SK-N-SH (cell line): ENCODE data around the gene MYO1E. TPM values are rescaled to one million over a fixed set of nuclear protein-coding genes. Genes with fewer than 3 reads are reported as not detected.
A peak's percentile ranks its signal among the peaks of the same experiment; 100 is the strongest.

Experiments used
- CTCF ChIA-PET: fragments of 300-600, 350-600 bp; formaldehyde crosslinking; extraction: SDS; loops from one replicate; lab custom pipeline; 2021; lab: Yijun Ruan, JAX
- POLR2A ChIA-PET: fragments of 350-600 bp; sonication (Branson Sonifier 250); formaldehyde crosslinking; extraction: SDS; loops from one replicate; lab custom pipeline; 2020; ENCODE audit warnings: antibody characterized with exemption, inconsistent platforms; lab: Yijun Ruan, JAX
- DNase-seq: peaks from one replicate; pipeline ENCODE4 v3.0.0; 2012
- H2AFZ ChIP-seq: fragments of 200-600 bp; sonication (generic); 2 replicates; pipeline ENCODE4 v1.8.1; 2016; ENCODE audit warnings: antibody characterized with exemption, mild to moderate bottlenecking, low read depth
- H3F3A ChIP-seq: fragments of 200-600 bp; sonication (generic); replicated peaks from 2 replicates; pipeline ENCODE3; 2016; ENCODE audit warnings: antibody characterized with exemption, mild to moderate bottlenecking; ENCODE audit not compliant: insufficient read depth
- H3K27ac ChIP-seq, 2 experiments: fragments of 200-500 bp in 1 of 2; fragments of 200-600 bp in 1 of 2; sonication (Bioruptor generic) in 1 of 2; sonication (generic), shearing (Covaris generic) in 1 of 2; 2 replicates each; pipeline versions ENCODE4 v1.5.1 to v1.6.1; 2014 to 2016; ENCODE audit warnings: low read depth in 2 of 2, inconsistent platforms in 1 of 2, low read length in 1 of 2, mild to moderate bottlenecking in 1 of 2, mixed read lengths in 1 of 2
- H3K27me3 ChIP-seq: fragments of 200-600 bp; sonication (generic), shearing (Covaris generic); 2 replicates; pipeline ENCODE4 v1.6.1; 2016; ENCODE audit warnings: mixed run types; ENCODE audit not compliant: insufficient read depth
- H3K36me3 ChIP-seq, 2 experiments: fragments of 200-500 bp in 1 of 2; fragments of 200-600 bp in 1 of 2; sonication (Bioruptor generic) in 1 of 2; sonication (generic) in 1 of 2; replicated peaks in 1 of 2; 2 replicates each; pipeline versions ENCODE3 to v1.5.1; 2014 to 2016; ENCODE audit warnings: low read length in 1 of 2, mild to moderate bottlenecking in 1 of 2; ENCODE audit not compliant: insufficient read depth in 2 of 2, control insufficient read depth in 1 of 2
- H3K4me1 ChIP-seq, 2 experiments: fragments of 200-500 bp in 1 of 2; fragments of 200-600 bp in 1 of 2; sonication (Bioruptor generic) in 1 of 2; sonication (generic), shearing (Covaris generic) in 1 of 2; 2 replicates each; pipeline versions ENCODE4 v1.5.1 to v1.6.1; 2014 to 2016; ENCODE audit warnings: low read depth in 1 of 2, low read length in 1 of 2, mixed run types in 1 of 2; ENCODE audit not compliant: insufficient read depth in 2 of 2, control insufficient read depth in 1 of 2
- H3K4me2 ChIP-seq: fragments of 200-600 bp; sonication (generic), shearing (Covaris generic); 2 replicates; pipeline ENCODE4 v1.6.1; 2017; ENCODE audit warnings: mixed run types
- H3K4me3 ChIP-seq, 2 experiments: fragments of 200-500 bp in 1 of 2; fragments of 200-600 bp in 1 of 2; sonication (Bioruptor generic) in 1 of 2; sonication (generic), shearing (Covaris generic) in 1 of 2; 2 replicates each; pipeline versions ENCODE4 v1.5.1 to v1.8.1; 2014 to 2016; ENCODE audit warnings: low read depth in 2 of 2, inconsistent platforms in 1 of 2, low read length in 1 of 2, mild to moderate bottlenecking in 1 of 2, mixed read lengths in 1 of 2, moderate library complexity in 1 of 2
- H3K79me2 ChIP-seq: fragments of 200-600 bp; sonication (generic); 2 replicates; pipeline ENCODE4 v1.8.1; 2017; ENCODE audit warnings: mild to moderate bottlenecking; ENCODE audit not compliant: insufficient read depth
- H3K9ac ChIP-seq: fragments of 200-600 bp; sonication (generic); 2 replicates; pipeline ENCODE4 v1.6.1; 2017; ENCODE audit warnings: mixed run types
- H3K9me2 ChIP-seq: fragments of 200-600 bp; sonication (generic); 2 replicates; pipeline ENCODE4 v1.6.1; 2017; ENCODE audit warnings: mixed run types
- H3K9me3 ChIP-seq: fragments of 200-600 bp; sonication (generic); 2 replicates; pipeline ENCODE4 v1.6.1; 2017; ENCODE audit warnings: mixed run types, mild to moderate bottlenecking, moderate library complexity
- H4K20me1 ChIP-seq: fragments of 200-600 bp; sonication (generic); 2 replicates; pipeline ENCODE4 v1.6.1; 2017; ENCODE audit warnings: mild to moderate bottlenecking, mixed run types; ENCODE audit not compliant: insufficient read depth
- CHD2 ChIP-seq: fragments of 150-350 bp; IDR thresholded peaks from 2 replicates; pipeline ENCODE4 v1.6.1; 2018; ENCODE audit warnings: low read length; ENCODE audit not compliant: partially characterized antibody
- CTCF ChIP-seq: fragments of 200-600 bp; sonication (generic); IDR thresholded peaks from 2 replicates; pipeline ENCODE4 v1.6.1; 2017; ENCODE audit warnings: antibody characterized with exemption, mild to moderate bottlenecking, moderate library complexity
- ELF1 ChIP-seq: IDR thresholded peaks from 2 replicates; pipeline ENCODE4 v1.4.0; 2012
- EP300 ChIP-seq, 2 experiments: IDR thresholded peaks; 2 replicates each; pipeline versions ENCODE4 v1.4.0 to v1.6.1; 2012; ENCODE audit warnings: borderline replicate concordance in 1 of 2, low read depth in 1 of 2, low read length in 1 of 2
- FOSL2 ChIP-seq: IDR thresholded peaks from 2 replicates; pipeline ENCODE4 v1.4.0; 2012; ENCODE audit warnings: low read depth, mild to moderate bottlenecking, moderate library complexity, borderline replicate concordance
- FOXJ3 ChIP-seq: sonication (generic); formaldehyde crosslinking; IDR thresholded peaks from 2 replicates; pipeline ENCODE4 v1.5.1; 2020; ENCODE audit warnings: mild to moderate bottlenecking, missing genetic modification reagents
- GABPA ChIP-seq: IDR thresholded peaks from 2 replicates; pipeline ENCODE4 v1.4.0; 2012; ENCODE audit warnings: low read depth, mild to moderate bottlenecking
- JUND ChIP-seq: IDR thresholded peaks from 2 replicates; pipeline ENCODE4 v1.4.0; 2012
- MEF2A ChIP-seq: IDR thresholded peaks from 2 replicates; pipeline ENCODE4 v1.4.0; 2012; ENCODE audit warnings: low read depth, borderline replicate concordance
- MXI1 ChIP-seq: IDR thresholded peaks from 2 replicates; pipeline ENCODE4 v1.6.1; 2012; ENCODE audit warnings: mild to moderate bottlenecking, low read depth, low read length, improper control_type of control experiment
- NRF1 ChIP-seq: IDR thresholded peaks from 2 replicates; pipeline ENCODE4 v1.6.1; 2012; ENCODE audit warnings: low read depth, mild to moderate bottlenecking, low read length
- PBX3 ChIP-seq: IDR thresholded peaks from 2 replicates; pipeline ENCODE4; 2012
- RCOR1 ChIP-seq: fragments of 150-350 bp; IDR thresholded peaks from 2 replicates; pipeline ENCODE4 v1.6.1; 2017; ENCODE audit warnings: antibody characterized with exemption, low read length
- RFX5 ChIP-seq: IDR thresholded peaks from 2 replicates; pipeline ENCODE4 v1.6.1; 2012; ENCODE audit warnings: mild to moderate bottlenecking, improper control_type of control experiment, low read length
- TAF1 ChIP-seq: IDR thresholded peaks from 2 replicates; pipeline ENCODE4 v1.6.1; 2012; ENCODE audit warnings: low read depth, mild to moderate bottlenecking, low read length, moderate library complexity, borderline replicate concordance
- USF1 ChIP-seq: IDR thresholded peaks from 2 replicates; pipeline ENCODE4 v1.4.0; 2012; ENCODE audit warnings: low read depth, borderline replicate concordance
- YY1 ChIP-seq: IDR thresholded peaks from 2 replicates; pipeline ENCODE4 v1.4.0; 2012; ENCODE audit warnings: low read depth, mild to moderate bottlenecking
- WGBS: methylation state at CpG from one replicate; pipeline ENCODE4 v1.1.6; 2017; ENCODE audit warnings: low lambda C conversion rate; 5-methylcytosine and 5-hydroxymethylcytosine counted together
- polyA plus RNA-seq, 3 experiments: library from polyadenylated mRNA; depleted of rRNA; stranded (reverse); fragments of >200 nt; gene quantifications; 2 replicates each; pipeline ENCODE4 v1.2.3, GENCODE V29; 2012
- TF ChIP-seq, protein P1 (sequence below): fragments of 150-350 bp; IDR thresholded peaks from 2 replicates; pipeline ENCODE4 v1.6.1; 2017; ENCODE audit warnings: antibody characterized with exemption, low read length, low read depth, borderline replicate concordance
- TF ChIP-seq, protein P2 (sequence below): fragments of 150-350 bp; IDR thresholded peaks from 2 replicates; pipeline ENCODE4 v1.6.1; 2016; ENCODE audit warnings: mild to moderate bottlenecking, low read depth, low read length

MYO1E gene
- polyA plus RNA-seq, 1 of the 3 experiments (the other 2 are of a cell fraction), result 9.7 TPM

DNA sequence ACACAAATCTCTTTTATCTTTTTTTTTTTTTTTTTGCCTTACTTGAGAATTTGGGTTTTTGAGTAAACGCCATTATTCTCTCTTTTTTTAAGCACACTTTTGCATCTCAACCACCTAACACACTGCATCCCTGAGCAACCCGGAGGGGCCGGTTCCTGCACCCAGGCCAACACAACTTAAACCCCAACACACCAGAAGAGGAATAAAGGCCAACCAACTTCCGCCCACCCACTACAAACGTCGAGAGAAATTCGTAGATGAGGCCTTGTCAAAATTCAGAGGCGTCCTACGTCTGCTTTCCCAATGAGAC lies 268.1 kb downstream of the MYO1E start:
- no peaks in the 10 kb centered on the region for H3K9me3 ChIP-seq
- no peaks in the 10 kb centered on the region for H3K9me2 ChIP-seq
- peaks cover 14 to 38% of the 10 kb centered on the region in 2 experiments for H3K36me3 ChIP-seq
- peak overlapping the region; percentile 34 to 75 for H3K27ac ChIP-seq
- peaks cover 0 to 7% of the 10 kb centered on the region in 2 experiments; a peak in 2 of 4 replicates for H3K4me1 ChIP-seq
- H3K4me3 ChIP-seq, result peak overlapping the region; percentile 81 to 89
- H3F3A ChIP-seq, result peaks cover 19% of the 10 kb centered on the region
- ChIA-PET CTCF (no interaction called here), POLR2A (no interaction called here)
- WGBS, result 5% methylated on average over 9 of the region's 9 CpGs
- no peaks in the 10 kb centered on the region for H3K27me3 ChIP-seq
- peak overlapping the region; percentile 98 for H2AFZ ChIP-seq
- H3K4me2 ChIP-seq, result peak overlapping the region; percentile 96
- peak overlapping the region; percentile 87 for H3K9ac ChIP-seq
- peaks cover 33% of the 10 kb centered on the region for H3K79me2 ChIP-seq
- no peak for TF ChIP-seq PBX3
- TF ChIP-seq FOSL2, result no peak
- TF ChIP-seq MXI1, result no peak
- no peak for TF ChIP-seq USF1
- TF ChIP-seq NRF1, result no peak
- no peak for TF ChIP-seq RFX5
- no peak for TF ChIP-seq MEF2A
- TF ChIP-seq ELF1, result 0 out of 2 replicates have a peak, but pooled peaks have one; percentile 7
- TF ChIP-seq CHD2, result no peak
- peak; percentile 40; the same call in 1 of the 2 replicates for TF ChIP-seq TAF1
- TF ChIP-seq JUND, result no peak
- no peak for TF ChIP-seq FOXJ3 (CRISPR knock-in tag)
- no peak for TF ChIP-seq CTCF
- no peak for DNase-seq
- no peaks in the 10 kb centered on the region for H4K20me1 ChIP-seq

- no peak overlapping the region for H2AFZ ChIP-seq
- H3K4me3 ChIP-seq, result no peak overlapping the region
- H3K27ac ChIP-seq, result no peak overlapping the region
- no peak for DNase-seq
- no peak overlapping the region for H3K9ac ChIP-seq
- peaks cover 24% of the 10 kb centered on the region for H3F3A ChIP-seq
- ChIA-PET POLR2A (no interaction called here), CTCF (no interaction called here)
- H3K27me3 ChIP-seq, result no peaks in the 10 kb centered on the region
- TF ChIP-seq EP300 (IDR thresholded peaks at IDR 0.05; ENCODE audit: borderline replicate concordance in 1 of 2, low read depth in 1 of 2, low read length in 1 of 2), result no peak
- TF ChIP-seq YY1, result no peak
- TF ChIP-seq, protein P1, sequence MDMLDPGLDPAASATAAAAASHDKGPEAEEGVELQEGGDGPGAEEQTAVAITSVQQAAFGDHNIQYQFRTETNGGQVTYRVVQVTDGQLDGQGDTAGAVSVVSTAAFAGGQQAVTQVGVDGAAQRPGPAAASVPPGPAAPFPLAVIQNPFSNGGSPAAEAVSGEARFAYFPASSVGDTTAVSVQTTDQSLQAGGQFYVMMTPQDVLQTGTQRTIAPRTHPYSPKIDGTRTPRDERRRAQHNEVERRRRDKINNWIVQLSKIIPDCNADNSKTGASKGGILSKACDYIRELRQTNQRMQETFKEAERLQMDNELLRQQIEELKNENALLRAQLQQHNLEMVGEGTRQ, result no peak
- TF ChIP-seq, protein P2, sequence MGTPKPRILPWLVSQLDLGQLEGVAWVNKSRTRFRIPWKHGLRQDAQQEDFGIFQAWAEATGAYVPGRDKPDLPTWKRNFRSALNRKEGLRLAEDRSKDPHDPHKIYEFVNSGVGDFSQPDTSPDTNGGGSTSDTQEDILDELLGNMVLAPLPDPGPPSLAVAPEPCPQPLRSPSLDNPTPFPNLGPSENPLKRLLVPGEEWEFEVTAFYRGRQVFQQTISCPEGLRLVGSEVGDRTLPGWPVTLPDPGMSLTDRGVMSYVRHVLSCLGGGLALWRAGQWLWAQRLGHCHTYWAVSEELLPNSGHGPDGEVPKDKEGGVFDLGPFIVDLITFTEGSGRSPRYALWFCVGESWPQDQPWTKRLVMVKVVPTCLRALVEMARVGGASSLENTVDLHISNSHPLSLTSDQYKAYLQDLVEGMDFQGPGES, result no peak
- TF ChIP-seq GABPA, result no peak
- TF ChIP-seq CHD2, result no peak
- no peak for TF ChIP-seq RFX5
- TF ChIP-seq RCOR1, result no peak
- H3K4me1 ChIP-seq, result no peaks in the 10 kb centered on the region
- 78% methylated on average over 2 of the region's 2 CpGs for WGBS
- H3K36me3 ChIP-seq, result peaks cover 32 to 50% of the 10 kb centered on the region in 2 experiments
- H3K79me2 ChIP-seq, result no peaks in the 10 kb centered on the region
- H3K9me3 ChIP-seq, result no peaks in the 10 kb centered on the region
- H3K4me2 ChIP-seq, result no peak overlapping the region
- H4K20me1 ChIP-seq, result no peaks in the 10 kb centered on the region
- H3K9me2 ChIP-seq, result no peaks in the 10 kb centered on the region
These were observed 273.4 kb downstream of the MYO1E start for GRCh38 chr15:59099162-59099685.
